Amygdala (tissue), 56 donors: Measurements from ENCODE around the gene TANC1.

Source experiments
- DNase-seq, 56 donors: peaks; one replicate each; lab custom pipeline; 2025; lab: John Stamatoyannopoulos, UW

Gene TANC1

DNA sequence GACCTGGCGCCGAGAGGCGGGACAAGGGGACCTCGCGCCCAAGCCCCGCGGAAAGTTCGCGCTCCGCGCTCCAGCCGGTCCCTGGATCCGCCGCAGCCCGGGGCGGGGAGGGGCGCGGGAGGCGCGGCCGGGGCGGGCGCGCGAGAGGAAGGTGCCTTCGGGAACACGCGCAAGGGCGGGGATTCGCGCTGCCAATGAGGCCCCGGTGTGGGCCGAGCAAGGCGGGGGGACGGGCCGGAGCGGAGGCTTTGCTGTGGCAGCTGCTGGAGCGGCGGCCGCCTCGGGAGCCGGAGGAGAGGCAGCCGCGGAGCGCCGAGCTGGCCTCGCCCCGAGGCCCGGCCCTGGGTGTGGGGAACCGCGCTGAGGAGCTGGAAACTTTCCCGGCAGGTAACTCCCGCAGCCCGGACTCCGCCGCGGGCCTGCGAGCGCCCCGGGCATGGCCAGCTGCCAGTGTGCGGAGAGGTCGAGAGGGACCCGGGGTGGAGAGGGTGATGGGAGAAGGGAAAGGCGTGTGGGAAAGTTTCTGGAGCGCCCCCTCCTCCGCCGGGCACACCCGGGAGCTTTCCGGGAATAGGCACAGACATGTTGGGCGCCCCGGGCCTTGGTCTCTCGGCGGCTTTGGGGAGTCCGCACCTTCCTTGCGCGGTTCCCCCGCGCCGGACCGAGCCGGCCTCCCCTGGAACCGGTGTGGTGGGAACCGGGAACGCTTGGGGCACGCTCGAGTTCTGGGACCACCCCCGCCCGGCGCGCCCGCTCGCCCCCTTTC is at the start of gene TANC1:
TANC1 (plus strand) TSS at position 245 of the 766 bp plus-strand sequence. CDS start 97,271 bp downstream, outside the sequence.
- peak in 55 of 56 donors; percentile 57 to 95 (median 82) for DNase-seq

DNA sequence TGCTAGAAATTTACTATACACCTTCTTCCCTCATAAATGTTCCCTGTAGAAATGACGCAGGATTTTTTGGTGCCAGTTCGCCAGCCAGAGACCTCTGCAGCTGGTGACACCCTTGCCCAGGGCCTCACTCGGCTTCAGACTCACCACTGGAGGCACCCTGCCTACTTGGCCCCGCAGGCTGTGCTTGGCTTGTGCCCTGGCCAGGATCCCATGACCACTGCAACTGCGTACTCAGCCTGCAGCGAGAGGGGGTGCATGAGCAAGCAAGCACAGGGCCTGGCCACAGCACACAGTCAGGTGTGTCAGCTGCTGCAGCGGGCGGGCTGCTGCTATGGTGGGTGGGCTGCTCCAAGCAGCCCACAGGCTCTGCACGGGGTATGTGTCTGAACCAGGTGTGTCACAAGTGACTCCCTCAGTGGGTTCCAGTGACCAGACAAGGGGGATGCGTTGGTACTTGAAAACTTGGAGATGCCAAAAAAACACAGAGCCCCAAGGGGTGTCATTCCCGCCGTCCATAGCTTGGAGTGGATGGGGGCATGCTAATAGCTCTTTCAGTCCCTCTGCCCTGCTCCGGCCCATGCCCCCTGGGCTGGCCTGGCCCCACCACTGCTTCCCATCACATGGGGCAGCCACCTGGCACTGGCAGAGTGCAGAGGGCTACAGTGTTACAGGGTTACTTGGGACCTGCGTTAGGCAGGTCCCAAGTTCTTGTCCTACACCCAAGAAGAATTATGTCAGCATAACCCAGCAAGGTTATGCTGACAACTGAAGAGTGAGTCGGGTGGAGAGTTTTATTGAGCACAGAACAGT is 46.6 kb upstream of the TANC1 start:
- DNase-seq: no peak

- DNase-seq: no peak
These were observed 45.8 kb upstream of the TANC1 start for GRCh38 chr2:158922601-158923000.

- no peak for DNase-seq
These were observed 45.3 kb upstream of the TANC1 start for GRCh38 chr2:158923180-158923594.

DNA sequence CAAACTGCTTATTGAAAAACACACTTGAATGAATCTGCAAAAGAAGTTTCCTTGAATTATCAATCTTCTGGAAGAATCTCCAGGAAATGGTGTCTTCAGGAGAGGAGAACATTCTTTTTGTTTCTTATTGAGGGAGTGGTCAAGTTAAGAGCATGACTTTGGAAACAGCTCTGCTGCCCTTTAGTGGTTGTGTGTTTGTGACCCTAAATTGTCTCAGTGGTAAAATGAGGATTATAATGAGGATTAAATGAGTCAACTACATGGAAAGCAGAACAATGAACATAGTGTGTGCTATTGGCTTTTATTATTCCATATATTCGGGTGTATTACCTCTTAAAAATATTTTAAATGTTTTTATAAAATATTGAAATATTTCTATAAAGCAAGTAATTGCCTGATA is 44.8 kb upstream of the TANC1 start:
- DNase-seq: no peak

DNA sequence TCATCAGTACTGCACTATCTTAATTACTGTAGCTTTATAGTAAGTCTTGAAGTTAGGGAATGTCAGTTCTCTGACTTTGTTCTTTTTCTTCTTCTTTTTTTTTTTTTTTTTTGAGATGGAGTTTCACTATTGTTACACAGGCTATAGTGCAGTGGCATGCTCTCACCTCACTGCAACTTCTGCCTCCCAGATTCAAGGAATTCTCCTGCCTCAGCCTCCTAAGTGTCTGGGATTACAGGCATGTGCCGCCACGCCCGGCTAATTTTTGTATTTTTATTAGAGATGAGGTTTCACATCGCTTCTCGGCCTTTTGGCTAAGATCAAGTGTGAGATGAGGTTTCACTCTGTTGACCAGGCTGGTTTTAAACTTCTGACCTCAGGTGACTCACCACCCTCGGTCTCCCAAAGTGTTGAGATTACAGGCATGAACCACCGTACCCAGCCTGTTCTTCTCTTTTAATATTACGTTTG is 41.9 kb upstream of the TANC1 start:
- no peak for DNase-seq

DNA sequence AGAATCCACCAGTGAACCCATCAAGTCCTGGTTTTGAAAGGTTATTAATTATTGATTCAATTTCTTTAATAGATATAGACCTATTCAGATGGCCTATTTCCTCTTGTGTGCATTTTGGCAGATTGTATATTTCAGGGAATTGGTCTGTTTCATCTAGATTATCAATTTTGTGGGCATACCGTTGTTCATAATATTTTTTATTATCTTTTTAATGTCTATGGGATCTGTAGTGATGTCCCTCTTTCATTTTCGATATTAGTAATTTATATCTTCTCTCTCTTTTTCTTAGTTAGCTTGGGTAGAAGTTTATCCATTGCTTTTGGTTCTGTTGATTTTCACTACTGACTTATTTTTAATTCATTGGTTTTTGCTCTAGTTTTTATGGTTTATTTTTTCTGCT is 39.9 kb upstream of the TANC1 start:
- DNase-seq: no peak

- no peak for DNase-seq
These were observed 39.5 kb upstream of the TANC1 start for GRCh38 chr2:158928965-158929364.

- DNase-seq: no peak
These were observed 36.9 kb upstream of the TANC1 start for GRCh38 chr2:158931572-158931971.

DNA sequence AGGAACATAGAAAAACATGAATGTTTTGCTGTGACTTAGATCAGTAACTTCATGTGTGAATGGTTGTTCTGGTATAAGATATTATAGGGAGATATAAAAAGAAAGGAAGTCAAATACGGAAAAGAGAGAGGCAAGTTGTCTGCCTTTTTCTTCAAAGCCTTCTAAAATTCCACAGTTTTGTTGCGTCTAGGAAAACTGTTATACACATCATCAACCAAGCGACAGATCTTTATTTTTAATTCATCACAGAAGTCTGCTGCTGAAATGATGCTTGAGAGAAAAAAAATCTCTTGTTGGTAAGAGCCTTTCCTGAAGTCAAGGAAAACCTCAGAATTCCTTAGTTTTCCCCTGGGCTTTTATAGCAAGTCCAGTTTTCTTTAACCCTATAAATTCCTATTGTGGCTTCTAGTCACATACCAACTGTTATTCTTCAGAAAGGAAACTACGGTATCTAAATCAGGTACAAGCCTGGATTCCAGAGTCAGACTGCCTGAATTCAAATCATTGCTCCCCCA is 36.3 kb upstream of the TANC1 start:
- no peak for DNase-seq

DNA sequence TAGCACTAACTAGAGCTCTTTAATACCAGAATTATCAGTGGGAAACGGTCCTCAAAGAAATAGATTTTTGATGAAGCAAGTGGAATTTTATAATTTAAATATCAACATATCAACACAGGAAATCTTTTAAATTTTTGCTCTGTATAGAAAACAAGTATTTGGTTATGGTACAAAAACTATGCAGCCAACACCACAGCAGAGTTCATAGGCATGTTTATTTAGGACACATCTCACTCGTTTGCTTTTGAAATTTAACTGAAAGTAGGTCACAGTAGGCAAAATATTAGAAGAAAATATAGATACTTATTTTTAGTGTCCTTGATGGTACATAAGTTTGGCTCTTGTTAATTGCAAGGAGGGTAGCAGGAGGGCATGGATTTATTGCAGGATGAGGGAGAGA is 34.3 kb upstream of the TANC1 start:
- no peak for DNase-seq

GRCh38 chr2:158935617-158936016 is 32.8 kb upstream of the TANC1 start:
- DNase-seq: no peak

DNA sequence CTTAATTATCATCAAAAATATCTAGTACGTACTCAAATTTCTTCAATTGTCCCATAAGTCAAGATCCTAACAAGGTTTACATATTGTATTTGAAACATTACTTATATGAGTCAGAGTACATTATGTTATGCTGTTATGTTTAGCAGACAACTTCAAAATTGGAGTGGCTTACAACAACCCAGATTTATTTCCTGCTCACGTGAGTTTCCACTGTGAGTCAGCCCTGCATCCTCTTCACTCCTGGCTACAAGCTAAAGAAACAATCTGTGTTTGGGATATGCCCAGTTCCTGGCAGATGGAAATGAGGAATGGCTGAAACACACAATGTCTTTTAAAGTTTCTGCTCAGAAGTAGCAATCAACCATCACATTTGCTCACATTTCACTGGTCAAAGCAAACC is 31.5 kb upstream of the TANC1 start:
- no peak for DNase-seq

DNA sequence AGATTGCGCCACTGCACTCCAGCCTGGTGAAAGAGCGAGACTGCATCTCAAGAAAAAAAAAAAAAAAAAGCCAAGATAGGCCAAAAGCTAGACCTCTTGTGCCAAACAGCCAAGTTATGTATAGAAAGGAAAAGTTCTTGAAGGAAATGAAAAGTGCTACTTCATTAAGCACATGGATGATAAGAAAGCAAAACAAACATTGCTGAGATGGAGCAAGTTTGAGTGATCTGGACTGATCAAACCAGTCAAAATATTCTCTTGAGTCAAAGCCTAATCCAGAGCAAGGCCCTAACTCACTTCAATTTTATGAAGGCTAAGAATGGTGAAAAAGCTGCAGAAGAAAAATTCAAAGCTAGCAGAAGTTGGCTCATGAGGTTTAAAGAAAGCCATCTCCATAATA is 28.1 kb upstream of the TANC1 start:
- no peak for DNase-seq

DNA sequence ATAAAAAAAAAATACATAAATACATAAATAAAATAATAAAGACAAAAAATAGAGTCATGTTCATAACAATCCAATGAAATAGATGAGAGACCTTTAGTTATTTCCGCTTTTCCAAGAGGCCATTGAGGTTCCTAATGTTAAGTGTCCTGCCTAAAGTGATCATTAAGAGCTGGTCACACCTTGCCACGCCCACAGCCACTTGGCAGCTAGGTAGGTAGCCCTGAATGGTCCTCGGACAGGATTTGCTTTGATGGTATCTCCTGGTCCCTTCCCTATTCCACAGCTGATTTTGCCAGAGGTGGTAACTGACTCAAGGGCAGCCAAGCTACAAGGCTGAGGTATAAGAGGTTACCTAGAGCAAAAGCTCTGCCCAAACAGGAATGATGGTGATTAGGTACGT is 24.5 kb upstream of the TANC1 start:
- no peak for DNase-seq

- no peak for DNase-seq
These were observed 19.3 kb upstream of the TANC1 start for GRCh38 chr2:158948964-158949699.

GRCh38 chr2:158953454-158953853 is 15.0 kb upstream of the TANC1 start:
- no peak for DNase-seq

DNA sequence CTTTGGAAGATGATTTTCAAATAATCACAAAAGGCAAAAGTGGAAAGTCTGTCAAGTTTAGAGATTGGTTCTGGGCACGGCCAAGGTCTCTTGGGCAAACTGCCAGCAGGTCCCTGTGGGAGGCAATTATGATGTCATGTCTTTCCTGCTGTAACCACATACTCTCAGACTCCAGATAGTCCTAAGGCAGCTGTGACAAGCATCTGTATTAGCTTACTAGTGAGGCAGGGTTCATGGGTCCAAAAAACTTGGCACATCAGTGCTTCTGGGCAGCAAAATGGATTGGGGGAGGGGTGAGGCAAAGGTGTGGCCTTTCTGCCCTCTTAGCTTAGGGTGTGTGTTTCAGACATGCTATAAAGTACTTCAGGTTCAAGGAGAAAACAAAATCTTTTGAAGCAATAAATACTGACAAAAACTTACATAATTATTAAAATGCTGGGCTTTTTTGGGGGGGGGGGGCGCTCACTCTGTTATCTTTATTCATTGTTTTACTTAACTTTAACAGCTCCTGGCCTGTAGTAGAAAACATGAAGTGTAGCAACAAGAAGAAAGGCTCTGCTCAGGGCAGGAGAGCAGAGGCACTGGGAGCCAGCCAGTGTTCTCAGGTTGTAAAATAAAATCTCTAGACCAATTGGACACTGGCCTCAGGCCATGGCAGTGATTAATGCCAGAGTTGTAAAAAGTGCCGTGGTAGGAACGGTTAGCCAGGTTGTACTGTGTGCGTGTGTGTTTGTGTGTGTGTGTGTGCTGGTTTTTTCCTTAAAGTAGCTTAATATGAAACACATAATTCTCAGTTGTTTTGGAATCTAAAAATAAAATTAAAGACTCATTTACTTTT is 14.3 kb upstream of the TANC1 start:
- DNase-seq: peak in 12 of 56 donors; percentile 2 to 38 (median 10)

DNA sequence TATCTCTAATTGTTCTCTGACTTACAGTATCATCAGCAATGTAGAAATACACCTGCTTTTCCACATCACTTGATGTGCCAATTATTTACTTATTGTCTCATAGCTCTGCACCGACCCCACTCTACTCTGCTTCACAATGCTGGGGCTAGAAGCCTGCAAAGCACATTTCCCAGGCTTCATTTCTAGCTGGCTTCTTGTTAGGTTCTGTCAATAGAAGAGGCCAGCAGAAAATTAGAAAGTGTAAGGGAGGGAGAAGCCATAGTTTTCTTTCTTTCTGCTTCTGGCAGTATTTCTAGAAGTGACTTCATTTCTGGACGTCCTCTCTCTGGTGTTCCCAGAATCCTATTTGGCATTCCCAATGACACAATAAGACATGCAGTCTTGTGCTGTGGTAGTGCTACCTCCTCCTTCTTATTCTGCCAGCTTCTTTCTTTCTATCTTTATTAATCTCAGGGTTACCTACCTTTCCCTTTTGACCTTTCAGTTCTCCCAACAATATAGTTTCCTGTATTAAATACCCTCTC is 12.5 kb upstream of the TANC1 start:
- no peak for DNase-seq

DNA sequence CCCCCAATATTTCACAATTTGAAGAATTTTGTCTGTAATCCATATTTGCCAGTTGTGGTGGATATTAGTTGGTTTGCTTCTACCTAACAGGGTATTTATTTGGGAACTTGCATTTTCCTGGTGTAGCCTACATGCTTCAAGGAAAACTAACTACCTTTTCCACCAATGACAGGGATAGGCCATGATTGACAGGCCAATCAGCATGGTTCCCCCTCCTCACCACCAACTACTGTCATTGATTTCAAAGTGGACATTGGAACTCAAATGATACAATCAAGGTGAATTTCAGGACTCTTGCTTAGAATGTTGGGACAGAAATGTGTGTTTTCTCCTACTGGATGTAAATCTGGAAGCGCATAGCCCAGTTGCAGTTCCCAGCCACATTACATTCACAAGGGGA is 10.1 kb upstream of the TANC1 start:
- no peak for DNase-seq
